ENCODE results near the gene CDH13.

Gene CDH13

DNA sequence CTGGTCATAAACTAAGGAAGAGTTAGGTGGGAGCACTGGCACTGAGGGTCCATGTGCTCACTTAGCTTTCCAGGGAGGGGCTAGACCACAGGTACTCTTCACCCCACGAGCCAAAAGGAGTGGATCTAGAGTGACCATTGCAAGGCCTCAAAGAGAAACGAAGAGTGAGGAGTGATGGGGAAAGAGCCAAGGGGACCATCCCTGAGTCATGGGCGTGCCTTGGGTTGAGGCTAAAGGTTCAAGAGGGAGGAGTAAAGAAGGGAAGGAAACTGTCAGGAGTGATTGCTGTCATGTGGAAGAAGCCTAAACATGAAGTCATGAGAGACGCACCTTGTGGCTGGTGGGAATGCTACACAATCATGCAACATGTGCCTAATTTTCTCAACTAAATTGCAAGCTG, 141.0 kb downstream of the CDH13 start:
- TF ChIP-seq CTCF (conservative IDR thresholded peaks at IDR 0.05; ENCODE audit: low read length), result no peak
- DNase-seq (ENCODE audit: low read depth), result no peak
- no peak overlapping the region for H3K4me3 ChIP-seq (ENCODE audit: low read length)

- DNase-seq (ENCODE audit: low read depth), result no peak
- H3K4me3 ChIP-seq (ENCODE audit: low read length), result no peak overlapping the region
Measured at GRCh38 chr16:82769845-82770244, 143.1 kb downstream of the CDH13 start.

DNA sequence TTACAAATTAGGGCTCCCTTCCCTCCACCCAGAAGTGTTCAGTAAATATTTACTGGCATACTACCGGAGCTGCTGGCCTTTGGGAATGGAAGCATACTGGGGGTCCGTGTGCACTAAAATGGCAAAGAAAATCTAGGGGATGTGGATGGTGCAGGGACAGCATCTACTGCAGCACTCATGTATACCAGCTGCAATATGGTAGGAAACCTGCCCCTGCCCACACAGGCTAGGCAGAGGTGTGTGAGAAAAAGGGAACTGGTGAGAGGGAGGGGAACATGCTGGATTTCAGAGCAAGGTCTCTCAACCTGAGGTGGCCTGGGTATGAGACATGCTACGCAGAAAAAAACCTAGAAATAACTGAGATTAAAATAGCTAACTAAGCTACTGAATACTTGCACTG, 145.4 kb downstream of the CDH13 start:
- H3K4me3 ChIP-seq (ENCODE audit: low read length), result no peak overlapping the region
- no peak for DNase-seq (ENCODE audit: low read depth)

More at GRCh38 chr16:82769845-82770244, 143.1 kb downstream of the CDH13 start:
- no peak for TF ChIP-seq CTCF (conservative IDR thresholded peaks at IDR 0.05; ENCODE audit: low read length)

GRCh38 chr16:82773018-82773417, 146.2 kb downstream of the CDH13 start:
- no peak for TF ChIP-seq CTCF (conservative IDR thresholded peaks at IDR 0.05; ENCODE audit: low read length)
- DNase-seq (ENCODE audit: low read depth), result peak; percentile 33
- H3K4me3 ChIP-seq (ENCODE audit: low read length), result no peak overlapping the region

More for the DNA sequence above, 145.4 kb downstream of the CDH13 start:
- no peak for TF ChIP-seq CTCF (conservative IDR thresholded peaks at IDR 0.05; ENCODE audit: low read length)

DNA sequence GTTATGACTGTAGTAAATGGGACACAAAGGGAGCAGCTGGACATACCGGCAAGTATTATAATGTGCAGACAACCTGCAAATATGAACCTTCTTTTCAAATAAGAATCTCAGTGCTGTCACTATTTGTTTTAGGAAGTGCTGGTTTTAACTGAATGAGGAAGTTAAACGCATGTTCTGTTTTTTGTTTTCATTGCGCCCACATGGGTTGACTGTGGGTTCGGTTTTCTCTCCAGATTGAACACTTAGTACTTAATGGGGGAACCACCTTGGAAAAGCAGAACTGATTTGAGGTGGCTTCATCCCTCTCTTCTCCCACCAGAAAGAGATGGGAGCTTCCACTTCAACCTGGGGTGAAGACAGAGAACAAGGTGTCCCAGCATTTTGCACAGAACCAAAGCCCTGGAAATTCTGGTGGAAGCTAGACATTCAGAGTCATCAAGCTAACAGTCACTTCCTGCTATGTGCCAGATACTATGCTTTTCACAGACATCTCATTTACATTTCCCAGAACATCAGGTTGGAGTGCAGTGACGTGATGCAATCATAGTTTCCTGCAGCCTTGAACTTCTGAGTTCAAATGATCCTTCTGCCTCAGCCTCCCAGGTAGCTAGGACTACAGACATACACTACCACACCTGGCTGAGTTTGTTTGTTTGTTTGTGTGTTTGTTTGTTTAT, 149.8 kb downstream of the CDH13 start:
- DNase-seq (ENCODE audit: low read depth), result no peak
- TF ChIP-seq CTCF (conservative IDR thresholded peaks at IDR 0.05; ENCODE audit: low read length), result no peak
- no peak overlapping the region for H3K4me3 ChIP-seq (ENCODE audit: low read length)

DNA sequence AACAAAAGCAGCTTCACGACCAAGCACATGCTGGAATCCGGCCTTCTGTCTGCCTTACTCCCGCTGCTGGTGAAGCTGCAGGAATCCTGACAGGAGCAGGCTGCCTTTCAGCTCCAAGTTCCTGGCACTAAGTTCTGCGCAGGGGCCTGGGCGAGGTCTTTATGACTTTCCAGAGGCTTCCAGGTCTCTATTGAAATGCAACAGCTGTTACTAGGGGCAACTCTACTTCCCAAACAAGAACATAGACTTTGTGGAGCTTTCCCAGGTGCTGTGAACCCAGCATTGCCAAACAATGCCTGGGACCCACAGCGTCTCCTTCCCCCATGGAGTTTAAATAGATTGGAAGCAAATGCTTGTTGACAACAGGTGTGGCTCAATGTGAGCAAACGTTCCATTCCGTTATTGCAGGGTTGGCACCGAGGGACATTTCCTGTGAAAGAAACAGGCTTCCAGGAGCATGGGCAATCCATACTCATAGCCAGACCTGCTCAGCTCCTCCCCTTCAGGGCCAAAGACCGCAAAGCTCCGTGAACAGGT, 156.0 kb downstream of the CDH13 start:
- TF ChIP-seq CTCF (conservative IDR thresholded peaks at IDR 0.05; ENCODE audit: low read length), result no peak
- no peak for DNase-seq (ENCODE audit: low read depth)
- H3K4me3 ChIP-seq (ENCODE audit: low read length), result no peak overlapping the region

DNA sequence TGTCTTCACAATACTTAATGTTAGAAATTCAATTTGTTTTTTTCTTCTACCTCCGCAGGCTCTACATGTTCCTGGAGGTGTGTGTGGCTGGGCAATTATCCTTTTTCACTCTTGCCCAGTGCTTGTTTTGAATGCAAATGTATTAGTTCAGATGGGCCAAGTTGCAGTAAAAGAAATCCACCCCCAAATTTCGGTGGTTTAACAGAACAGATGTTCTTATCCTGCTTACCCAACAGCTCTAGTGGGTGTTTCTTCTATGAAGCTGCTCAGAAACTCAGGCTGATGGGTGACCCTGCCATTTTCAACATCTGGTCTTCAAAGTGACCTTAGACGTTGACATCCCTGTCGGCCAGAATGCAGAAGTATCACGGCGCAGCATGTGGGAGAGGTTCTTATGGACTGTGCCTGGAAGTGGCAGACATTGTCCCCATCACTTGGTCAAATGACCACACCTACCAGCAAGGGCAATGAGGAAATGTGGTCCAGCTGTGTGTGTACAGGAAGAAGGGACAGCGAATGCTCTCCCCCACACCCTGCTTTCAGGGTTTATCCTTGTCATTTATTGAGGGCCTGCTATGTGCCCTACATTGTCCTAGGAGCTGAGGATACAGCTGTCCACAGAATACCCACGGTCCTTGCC, 157.3 kb downstream of the CDH13 start:
- no peak overlapping the region for H3K4me3 ChIP-seq (ENCODE audit: low read length)
- DNase-seq (ENCODE audit: low read depth), result no peak
- no peak for TF ChIP-seq CTCF (conservative IDR thresholded peaks at IDR 0.05; ENCODE audit: low read length)
